GM06990 (cell line): ENCODE measurements around the gene DENND11.

ENCODE experiments used
- DNase-seq: peaks from one replicate; pipeline ENCODE4 v3.0.0-alpha.2; 2011; ENCODE audit not compliant: insufficient read length; ENCODE audit errors: extremely low read depth
- H3K27me3 ChIP-seq: replicated peaks from 2 replicates; pipeline ENCODE4 v1.6.0; 2011; ENCODE audit warnings: low read length; ENCODE audit not compliant: control insufficient read depth, insufficient read depth
- H3K36me3 ChIP-seq: 2 replicates; pipeline ENCODE4 v1.5.1; 2011; ENCODE audit warnings: low read length; ENCODE audit not compliant: control insufficient read depth, insufficient read depth
- H3K4me3 ChIP-seq: replicated peaks from 2 replicates; pipeline ENCODE4 v1.5.1; 2011; ENCODE audit warnings: low read depth, mild to moderate bottlenecking, control low read depth, low read length
- CTCF ChIP-seq: IDR thresholded peaks from 2 replicates; pipeline ENCODE4 v1.5.1; 2011; ENCODE audit warnings: low read length, control low read depth, mild to moderate bottlenecking, inconsistent platforms; ENCODE audit not compliant: insufficient read depth, poor library complexity, severe bottlenecking

The DENND11 gene

GRCh38 chr7:141668853-141669252 is 33.1 kb downstream of the DENND11 start:
- Histone ChIP-seq H3K36me3 (peaks cover 6% of the 10 kb centered on the region), H3K27me3 (no peaks in the 10 kb centered on the region), H3K4me3 (no peak overlapping the region)
- no peak for DNase-seq
- no peak for TF ChIP-seq CTCF

GRCh38 chr7:141666071-141666470 is 35.9 kb downstream of the DENND11 start:
- Histone ChIP-seq H3K27me3 (no peaks in the 10 kb centered on the region), H3K4me3 (no peak overlapping the region), H3K36me3 (peaks cover 10% of the 10 kb centered on the region)
- no peak for TF ChIP-seq CTCF
- DNase-seq: no peak

GRCh38 chr7:141665208-141666035 is 36.5 kb downstream of the DENND11 start:
- TF ChIP-seq CTCF: no peak
- H3K36me3 ChIP-seq: peaks cover 11% of the 10 kb centered on the region
- no peak for DNase-seq
- H3K27me3 ChIP-seq: no peaks in the 10 kb centered on the region
- no peak overlapping the region for H3K4me3 ChIP-seq

- no peak for TF ChIP-seq CTCF
- DNase-seq: no peak
- Histone ChIP-seq H3K27me3 (no peaks in the 10 kb centered on the region), H3K36me3 (peaks cover 13% of the 10 kb centered on the region), H3K4me3 (no peak overlapping the region)
These were observed 37.5 kb downstream of the DENND11 start for GRCh38 chr7:141664450-141664849.

GRCh38 chr7:141663081-141663849 is 38.7 kb downstream of the DENND11 start:
- Histone ChIP-seq H3K27me3 (no peaks in the 10 kb centered on the region), H3K4me3 (no peak overlapping the region), H3K36me3 (peaks cover 13% of the 10 kb centered on the region)
- DNase-seq: no peak
- no peak for TF ChIP-seq CTCF
